Chondrocyte (in vitro differentiated cells): ENCODE results near the gene SIX2. TPM values are rescaled to one million over a fixed set of nuclear protein-coding genes. Genes with fewer than 3 reads are reported as not detected.

ENCODE experiments used
- DNase-seq: peaks from one replicate; pipeline ENCODE4 v3.0.0; 2021; ENCODE audit warnings: mixed read lengths, low spot score
- H3K27ac Mint-ChIP-seq: one replicate; pipeline ENCODE4 v1.8.0; 2021; ENCODE audit warnings: mild to moderate bottlenecking, moderate library complexity, mixed read lengths; ENCODE audit not compliant: unreplicated experiment
- H3K27me3 Mint-ChIP-seq: 2 replicates; pipeline ENCODE4 v1.8.0; 2021; ENCODE audit warnings: low read depth, mixed read lengths
- H3K36me3 Mint-ChIP-seq: 2 replicates; pipeline ENCODE4 v1.8.0; 2021; ENCODE audit warnings: low read depth, mixed read lengths
- H3K4me1 Mint-ChIP-seq: 2 replicates; pipeline ENCODE4 v1.8.0; 2021; ENCODE audit warnings: low read depth, mild to moderate bottlenecking, mixed read lengths
- H3K4me3 Mint-ChIP-seq: one replicate; pipeline ENCODE4 v1.8.0; 2021; ENCODE audit warnings: mild to moderate bottlenecking, moderate library complexity, mixed read lengths; ENCODE audit not compliant: unreplicated experiment
- H3K9me3 Mint-ChIP-seq: 2 replicates; pipeline ENCODE4 v1.8.0; 2021; ENCODE audit warnings: low read depth, mixed read lengths
- CTCF ChIP-seq: fragments of 200-600 bp; sonication (generic); IDR thresholded peaks from 2 replicates; pipeline ENCODE4 v1.5.0; 2021; ENCODE audit warnings: antibody characterized with exemption, mild to moderate bottlenecking, moderate library complexity
- total RNA-seq: library from RNA; stranded (reverse); gene quantifications from 3 replicates; pipeline ENCODE4 v1.2.1, GENCODE V29; 2021

SIX2 gene
- total RNA-seq, 1 donor from 2014 or later, result 35.0 TPM

GRCh38 chr2:45047301-45047700, 38.0 kb upstream of the SIX2 start:
- Mint-ChIP-seq H3K27me3 (peaks cover 8% of the 10 kb centered on the region), H3K27ac (no peak overlapping the region), H3K9me3 (no peaks in the 10 kb centered on the region), H3K4me1 (peaks cover 23% of the 10 kb centered on the region), H3K4me3 (no peak overlapping the region), H3K36me3 (peaks cover 1% of the 10 kb centered on the region)
- no peak for DNase-seq
- no peak for TF ChIP-seq CTCF

GRCh38 chr2:45046786-45047185, 37.5 kb upstream of the SIX2 start:
- TF ChIP-seq CTCF, result no peak
- H3K4me3 Mint-ChIP-seq, result no peak overlapping the region
- H3K27ac Mint-ChIP-seq, result no peak overlapping the region
- no peaks in the 10 kb centered on the region for H3K9me3 Mint-ChIP-seq
- no peak for DNase-seq
- peaks cover 23% of the 10 kb centered on the region for H3K4me1 Mint-ChIP-seq
- H3K27me3 Mint-ChIP-seq, result peaks cover 8% of the 10 kb centered on the region
- H3K36me3 Mint-ChIP-seq, result peaks cover 1% of the 10 kb centered on the region

- H3K27ac Mint-ChIP-seq, result no peak overlapping the region
- no peak for TF ChIP-seq CTCF
- H3K4me1 Mint-ChIP-seq, result peaks cover 23% of the 10 kb centered on the region
- no peak for DNase-seq
- H3K27me3 Mint-ChIP-seq, result peaks cover 8% of the 10 kb centered on the region
- H3K36me3 Mint-ChIP-seq, result peaks cover 1% of the 10 kb centered on the region
- H3K4me3 Mint-ChIP-seq, result no peak overlapping the region
- H3K9me3 Mint-ChIP-seq, result no peaks in the 10 kb centered on the region
Observed at GRCh38 chr2:45045706-45046105, 36.5 kb upstream of the SIX2 start.

GRCh38 chr2:45044916-45045315, 35.7 kb upstream of the SIX2 start:
- DNase-seq, result no peak
- peaks cover 24% of the 10 kb centered on the region for H3K4me1 Mint-ChIP-seq
- TF ChIP-seq CTCF, result no peak
- no peak overlapping the region for H3K4me3 Mint-ChIP-seq
- no peak overlapping the region for H3K27ac Mint-ChIP-seq
- H3K9me3 Mint-ChIP-seq, result no peaks in the 10 kb centered on the region
- peaks cover 1% of the 10 kb centered on the region for H3K36me3 Mint-ChIP-seq
- peaks cover 8% of the 10 kb centered on the region for H3K27me3 Mint-ChIP-seq

- Mint-ChIP-seq H3K4me1 (peaks cover 24% of the 10 kb centered on the region), H3K27ac (no peak overlapping the region), H3K4me3 (no peak overlapping the region), H3K27me3 (peaks cover 8% of the 10 kb centered on the region), H3K36me3 (peaks cover 1% of the 10 kb centered on the region), H3K9me3 (no peaks in the 10 kb centered on the region)
- no peak for DNase-seq
- TF ChIP-seq CTCF, result no peak
Observed at GRCh38 chr2:45043174-45043573, 33.9 kb upstream of the SIX2 start.
